ENCODE data around the gene DYNC1I1.

Gene DYNC1I1

DNA sequence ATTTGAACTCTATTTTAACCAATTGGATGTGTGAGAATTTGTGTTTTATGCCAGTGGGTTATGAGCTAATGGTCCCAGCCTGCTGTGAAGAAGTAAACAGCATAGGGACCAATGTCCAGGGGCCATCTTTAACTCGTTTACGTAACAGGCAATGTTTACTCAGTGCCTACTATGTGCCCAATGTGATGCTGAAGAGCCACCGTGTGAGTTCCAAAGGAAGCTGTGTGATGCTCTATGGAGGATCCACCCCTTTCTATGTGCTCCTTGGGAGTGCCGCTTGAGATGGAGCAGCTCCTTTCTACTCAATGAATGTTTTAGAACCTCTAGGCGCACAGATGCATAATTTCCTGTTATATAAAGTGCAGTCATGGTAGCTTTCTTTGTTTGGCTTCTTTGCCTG lies 21.3 kb downstream of the DYNC1I1 start:
- DNase-seq (ENCODE audit: low spot score) = no peak

GRCh38 chr7:95794917-95795515 lies 22.7 kb downstream of the DYNC1I1 start:
- DNase-seq (ENCODE audit: low spot score) = peak; percentile 29

GRCh38 chr7:95796617-95797016 lies 24.3 kb downstream of the DYNC1I1 start:
- DNase-seq (ENCODE audit: low spot score) = no peak

GRCh38 chr7:95798401-95798930 lies 26.1 kb downstream of the DYNC1I1 start:
- DNase-seq (ENCODE audit: low spot score) = no peak

- DNase-seq (ENCODE audit: low spot score) = no peak
These were observed 28.4 kb downstream of the DYNC1I1 start for GRCh38 chr7:95800787-95801186.

GRCh38 chr7:95802270-95802669 lies 29.9 kb downstream of the DYNC1I1 start:
- DNase-seq (ENCODE audit: low spot score) = no peak

DNA sequence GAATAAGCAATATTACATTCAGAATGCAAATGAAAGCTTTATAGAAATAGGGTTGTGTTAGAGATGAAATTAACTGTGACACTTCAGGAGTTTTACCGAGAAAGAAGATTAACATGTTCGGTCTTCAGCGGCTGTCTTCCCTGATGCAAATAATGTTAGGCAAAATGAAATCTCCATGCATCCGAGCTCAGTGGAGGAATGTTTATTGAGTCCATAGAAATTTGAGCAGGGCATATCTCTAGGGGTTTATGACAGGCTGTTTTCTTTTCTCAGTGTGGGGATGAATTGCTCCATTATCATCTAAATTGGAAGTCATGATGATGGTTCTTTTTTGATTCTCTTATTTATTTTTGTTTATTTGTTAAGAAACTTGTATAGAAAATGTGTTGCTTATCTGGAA lies 31.7 kb downstream of the DYNC1I1 start:
- DNase-seq (ENCODE audit: low spot score) = no peak

- no peak for DNase-seq (ENCODE audit: low spot score)
These were observed 33.6 kb downstream of the DYNC1I1 start for GRCh38 chr7:95805909-95806308.

GRCh38 chr7:95808396-95808795 lies 36.0 kb downstream of the DYNC1I1 start:
- DNase-seq (ENCODE audit: low spot score) = no peak

GRCh38 chr7:95811846-95812445 lies 39.6 kb downstream of the DYNC1I1 start:
- DNase-seq (ENCODE audit: low spot score) = no peak

GRCh38 chr7:95814721-95815120 lies 42.4 kb downstream of the DYNC1I1 start:
- no peak for DNase-seq (ENCODE audit: low spot score)

GRCh38 chr7:95817866-95818640 lies 45.7 kb downstream of the DYNC1I1 start:
- no peak for DNase-seq (ENCODE audit: low spot score)

DNA sequence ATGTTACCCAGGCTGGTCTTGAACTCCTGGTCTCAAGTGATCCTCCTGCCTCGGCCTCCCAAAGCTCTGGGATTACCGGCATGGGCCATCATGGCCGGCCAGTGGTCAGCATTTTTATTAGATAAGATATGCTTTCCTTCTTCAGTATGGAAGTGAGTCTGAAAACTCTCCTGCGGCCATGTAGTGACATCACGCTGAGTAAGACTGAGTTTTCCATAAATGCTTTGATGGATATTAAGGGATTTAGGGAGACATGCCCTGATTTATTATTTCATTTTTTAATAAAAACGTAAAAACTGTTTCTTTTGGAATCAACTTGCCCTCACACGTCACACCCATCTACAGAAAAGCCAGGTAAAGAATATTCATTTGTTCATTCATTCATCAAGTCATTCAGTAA lies 48.4 kb downstream of the DYNC1I1 start:
- DNase-seq (ENCODE audit: low spot score) = no peak

DNA sequence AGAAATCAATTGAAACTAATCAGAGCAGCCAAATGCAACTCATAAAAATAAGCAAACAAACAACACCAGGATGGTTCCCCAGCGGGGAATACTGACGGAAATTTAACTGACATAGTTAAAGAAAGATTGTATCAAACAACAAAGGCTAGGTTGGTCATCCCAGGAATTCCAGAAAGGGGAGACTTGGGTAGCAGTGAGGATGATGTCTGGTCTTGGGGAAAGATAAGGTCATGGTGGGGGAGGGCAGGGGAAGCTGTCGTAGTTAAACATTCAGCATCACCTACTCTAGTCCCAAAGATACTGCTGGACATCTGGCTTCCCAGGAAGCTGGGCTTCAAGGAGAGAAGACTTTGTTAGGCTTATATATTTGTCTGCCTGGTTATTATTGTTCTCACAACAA lies 50.4 kb downstream of the DYNC1I1 start:
- no peak for DNase-seq (ENCODE audit: low spot score)

GRCh38 chr7:95824616-95825015 lies 52.3 kb downstream of the DYNC1I1 start:
- no peak for DNase-seq (ENCODE audit: low spot score)

GRCh38 chr7:95828824-95829790 lies 56.8 kb downstream of the DYNC1I1 start:
- no peak for DNase-seq (ENCODE audit: low spot score)

DNA sequence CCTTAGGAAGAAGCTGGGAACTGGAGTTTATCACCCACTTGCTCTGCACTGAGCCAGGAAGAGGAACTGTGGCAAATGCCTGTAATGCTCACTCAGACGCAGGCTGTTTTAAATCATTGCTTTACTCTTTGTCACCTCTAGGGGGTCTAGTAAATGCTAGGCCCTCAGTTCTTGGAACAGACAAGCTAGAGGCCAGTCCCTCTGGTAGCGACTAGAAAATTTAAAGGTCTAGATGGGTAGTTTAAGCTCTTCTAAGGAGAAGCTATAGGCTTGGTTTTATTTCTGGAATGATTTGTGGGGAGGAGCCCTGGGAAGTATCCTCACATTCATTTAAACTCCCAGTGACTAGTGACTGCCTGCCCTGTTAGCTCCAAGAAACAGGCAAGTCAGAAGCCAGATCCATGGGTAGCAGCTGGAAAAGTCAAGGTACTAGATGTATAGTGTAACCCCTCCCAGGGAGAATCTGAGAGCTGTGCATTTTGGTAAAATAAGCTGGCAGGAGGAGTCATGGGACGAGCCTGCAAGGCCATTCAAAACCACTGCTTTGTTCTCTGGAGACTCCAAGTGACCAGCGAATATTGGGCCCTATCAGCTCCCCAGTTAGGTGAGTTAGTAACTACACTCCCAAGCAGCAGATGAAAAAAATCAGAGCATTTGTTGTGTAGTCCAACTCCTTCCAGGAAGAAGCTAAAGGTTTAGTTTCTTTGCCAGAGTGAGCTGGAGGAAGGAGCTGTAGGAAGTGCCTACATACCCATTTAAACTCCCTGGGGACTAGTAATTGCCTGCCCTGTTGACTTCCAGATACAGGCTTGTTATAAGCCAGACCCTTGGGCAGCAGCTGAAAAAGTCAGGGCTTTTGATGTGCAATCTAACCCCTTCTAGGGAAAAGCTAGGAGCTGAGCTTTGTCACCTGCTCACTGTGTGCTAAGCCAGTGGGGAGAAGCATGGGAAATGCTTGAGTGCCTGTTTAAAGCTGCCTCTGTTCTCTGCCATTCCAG lies 68.9 kb downstream of the DYNC1I1 start:
- peak; percentile 39 for DNase-seq (ENCODE audit: low spot score)

- DNase-seq (ENCODE audit: low spot score) = no peak
These were observed 70.9 kb downstream of the DYNC1I1 start for GRCh38 chr7:95843286-95843685.

- no peak for DNase-seq (ENCODE audit: low spot score)
These were observed 72.7 kb downstream of the DYNC1I1 start for GRCh38 chr7:95845007-95845406.

GRCh38 chr7:95847061-95847460 lies 74.7 kb downstream of the DYNC1I1 start:
- DNase-seq (ENCODE audit: low spot score) = no peak

GRCh38 chr7:95859429-95859828 lies 87.1 kb downstream of the DYNC1I1 start:
- no peak for DNase-seq (ENCODE audit: low spot score)
